CD14-positive monocyte (primary cell): ENCODE data around the gene RAB26. TPM values are rescaled to one million over a fixed set of nuclear protein-coding genes. Genes with fewer than 3 reads are reported as not detected.
"Not testable (repeated sequence)": the region's sequence is repeated elsewhere in the genome, so short reads cannot be mapped to it uniquely, and the experiment has no call there.

Source experiments
- DNase-seq, 3 donors: peaks; one replicate each; pipeline ENCODE4 v3.0.0-alpha.2; 2011 to 2022
- H2AFZ ChIP-seq: 2 replicates; pipeline ENCODE4 v1.6.0; 2012; ENCODE audit warnings: mild to moderate bottlenecking, low read depth, low read length, inconsistent platforms; ENCODE audit not compliant: insufficient read depth, poor library complexity, severe bottlenecking
- H3K27ac ChIP-seq, 2 donors: 1 replicate in 1 of 2; 2 replicates in 1 of 2; pipeline ENCODE4 v1.5.1; 2012 to 2013; ENCODE audit warnings: low read length in 2 of 2, control low read depth in 1 of 2, inconsistent platforms in 1 of 2, low read depth in 1 of 2, mild to moderate bottlenecking in 1 of 2
- H3K27me3 ChIP-seq, 2 donors: one replicate each; pipeline versions ENCODE4 v1.6.0 to v1.6.1; 2011 to 2013; ENCODE audit warnings: low read length in 2 of 2; ENCODE audit not compliant: control insufficient read depth in 2 of 2, insufficient read depth in 2 of 2
- H3K36me3 ChIP-seq, 2 donors: replicated peaks in 1 of 2; 1 replicate in 1 of 2; 2 replicates in 1 of 2; pipeline versions ENCODE4 v1.5.1 to v1.6.1; 2012 to 2013; ENCODE audit warnings: low read length in 2 of 2, control low read depth in 1 of 2, inconsistent platforms in 1 of 2, mild to moderate bottlenecking in 1 of 2; ENCODE audit not compliant: insufficient read depth in 2 of 2, control insufficient read depth in 1 of 2
- H3K4me1 ChIP-seq, 2 donors: 1 replicate in 1 of 2; 2 replicates in 1 of 2; pipeline versions ENCODE4 v1.5.1 to v1.6.1; 2012 to 2013; ENCODE audit warnings: low read length in 2 of 2, control low read depth in 1 of 2, inconsistent platforms in 1 of 2, mild to moderate bottlenecking in 1 of 2, moderate library complexity in 1 of 2; ENCODE audit not compliant: insufficient read depth in 2 of 2, control insufficient read depth in 1 of 2
- H3K4me2 ChIP-seq: replicated peaks from 2 replicates; pipeline ENCODE3; 2012; ENCODE audit warnings: low read length, moderate library complexity, mild to moderate bottlenecking; ENCODE audit not compliant: poor library complexity, severe bottlenecking; ENCODE audit errors: extremely low read depth
- H3K4me3 ChIP-seq, 3 experiments: fragments of 200-600 bp in 1 of 3; sonication (generic) in 1 of 3; replicated peaks in 1 of 3; 1 replicate in 2 of 3; 2 replicates in 1 of 3; pipeline ENCODE4 v1.5.1; 2011 to 2013; ENCODE audit warnings: low read length in 3 of 3, mild to moderate bottlenecking in 3 of 3, control low read depth in 2 of 3, low read depth in 2 of 3, inconsistent platforms in 1 of 3, moderate library complexity in 1 of 3
- H3K79me2 ChIP-seq: 2 replicates; pipeline ENCODE4 v1.6.0; 2012; ENCODE audit warnings: mild to moderate bottlenecking, control low read depth, inconsistent platforms, low read length, moderate library complexity; ENCODE audit not compliant: insufficient read depth
- H3K9ac ChIP-seq: 2 replicates; pipeline ENCODE4 v1.6.0; 2017; ENCODE audit warnings: low read length, mild to moderate bottlenecking; ENCODE audit not compliant: insufficient read depth, poor library complexity, severe bottlenecking
- H3K9me3 ChIP-seq, 2 donors: replicated peaks in 1 of 2; 1 replicate in 1 of 2; 2 replicates in 1 of 2; pipeline versions ENCODE4 v1.5.1 to v1.6.1; 2012 to 2013; ENCODE audit warnings: low read length in 2 of 2, control low read depth in 1 of 2; ENCODE audit not compliant: control insufficient read depth in 1 of 2, insufficient read depth in 1 of 2
- H4K20me1 ChIP-seq: 2 replicates; pipeline ENCODE4 v1.6.0; 2012; ENCODE audit warnings: mild to moderate bottlenecking, low read length, control low read depth, moderate library complexity; ENCODE audit not compliant: insufficient read depth
- H3K27ac Mint-ChIP-seq, 7 donors: one replicate each; pipeline ENCODE4 v1.8.0; 2020; ENCODE audit warnings: mild to moderate bottlenecking in 7 of 7, mixed read lengths in 7 of 7, moderate library complexity in 6 of 7, inconsistent platforms in 2 of 7
- H3K27me3 Mint-ChIP-seq, 3 donors: one replicate each; pipeline ENCODE4 v1.8.0; 2021 to 2022; ENCODE audit warnings: low read depth in 3 of 3, mild to moderate bottlenecking in 3 of 3, mixed read lengths in 3 of 3, moderate library complexity in 3 of 3, inconsistent platforms in 1 of 3
- H3K36me3 Mint-ChIP-seq, 2 donors: one replicate each; pipeline ENCODE4 v1.8.0; 2020; ENCODE audit warnings: mixed read lengths in 2 of 2, inconsistent platforms in 1 of 2, mild to moderate bottlenecking in 1 of 2
- H3K4me1 Mint-ChIP-seq: one replicate; pipeline ENCODE4 v1.8.0; 2020; ENCODE audit warnings: mild to moderate bottlenecking, mixed read lengths
- H3K4me3 Mint-ChIP-seq, 2 donors: one replicate each; pipeline ENCODE4 v1.8.0; 2020; ENCODE audit warnings: mild to moderate bottlenecking in 2 of 2, mixed read lengths in 2 of 2, moderate library complexity in 1 of 2
- H3K9me3 Mint-ChIP-seq, 7 donors: one replicate each; pipeline ENCODE4 v1.8.0; 2020 to 2022; ENCODE audit warnings: mixed read lengths in 7 of 7, mild to moderate bottlenecking in 6 of 7, moderate library complexity in 6 of 7, inconsistent platforms in 2 of 7
- WGBS: methylation state at CpG from one replicate; pipeline ENCODE4 v1.1.5; 2013; ENCODE audit warnings: missing lambda C conversion rate; ENCODE audit not compliant: insufficient coverage; 5-methylcytosine and 5-hydroxymethylcytosine counted together
- intact Hi-C, 2 donors: fragments of 100-400 bp; cut with micrococcal nuclease; formaldehyde crosslinking; loops; one replicate each; pipeline versions ENCODE4 v1.15.0 to v1.15.1; 2023
- polyA plus RNA-seq, 3 donors: library from polyadenylated mRNA; depleted of rRNA in 1 of 3; unstranded in 2 of 3; stranded (reverse) in 1 of 3; fragments of 300-500 nt in 2 of 3; fragments of >200 nt in 1 of 3; fragmentation: Illumina TruSeq in 2 of 3; gene quantifications; 1 replicate in 2 of 3; 2 replicates in 1 of 3; pipeline ENCODE4 v1.2.3, GENCODE V29; 2012 to 2021

Gene RAB26
- polyA plus RNA-seq, 3 donors = not detected

GRCh38 chr16:2127630-2128280 lies 20.7 kb upstream of the RAB26 start:
- no CpG with 5 or more reads among the region's 3 CpGs for WGBS

GRCh38 chr16:2129251-2129650 lies 19.2 kb upstream of the RAB26 start:
- H3K36me3 Mint-ChIP-seq, H3K36me3 ChIP-seq, H3K9me3 ChIP-seq, H3K27ac ChIP-seq, DNase-seq, H3K4me3 ChIP-seq, H3K27ac Mint-ChIP-seq, intact Hi-C loops, H3K4me3 Mint-ChIP-seq, H3K79me2 ChIP-seq, H2AFZ ChIP-seq, H3K9ac ChIP-seq, H3K9me3 Mint-ChIP-seq, H3K27me3 ChIP-seq, H3K4me2 ChIP-seq: not testable (repeated sequence)
- H3K27me3 Mint-ChIP-seq = peaks cover 4 to 16% (median 6%) of the 10 kb centered on the region in 3 donors
- H3K4me1 ChIP-seq = peaks cover 30 to 32% of the 10 kb centered on the region in 2 donors
- no CpG with 5 or more reads among the region's 11 CpGs for WGBS
- peaks cover 35% of the 10 kb centered on the region for H3K4me1 Mint-ChIP-seq
- H4K20me1 ChIP-seq = peaks cover 33% of the 10 kb centered on the region

More at GRCh38 chr16:2127630-2128280, 20.7 kb upstream of the RAB26 start:
- H3K36me3 ChIP-seq, H2AFZ ChIP-seq, DNase-seq, H3K4me3 ChIP-seq, H3K79me2 ChIP-seq, H3K4me2 ChIP-seq, H3K27me3 ChIP-seq, H3K9me3 ChIP-seq, H3K27ac ChIP-seq, H3K36me3 Mint-ChIP-seq, H3K9me3 Mint-ChIP-seq, H3K9ac ChIP-seq, intact Hi-C loops, H3K4me3 Mint-ChIP-seq: not testable (repeated sequence)
- H3K27ac Mint-ChIP-seq = peak overlapping the region in 1 of 7 donors; percentile 25
- Histone ChIP-seq H4K20me1 (peaks cover 38% of the 10 kb centered on the region), H3K4me1 (peaks cover 26 to 27% of the 10 kb centered on the region in 2 donors)
- H3K27me3 Mint-ChIP-seq = peaks cover 4 to 17% (median 6%) of the 10 kb centered on the region in 3 donors
- peaks cover 30% of the 10 kb centered on the region for H3K4me1 Mint-ChIP-seq

- not testable (repeated sequence) for H3K9ac ChIP-seq, H3K4me2 ChIP-seq
These were observed 18.5 kb upstream of the RAB26 start for GRCh38 chr16:2129890-2130447.

GRCh38 chr16:2133797-2134196 lies 14.6 kb upstream of the RAB26 start:
- H3K9ac ChIP-seq, H3K36me3 ChIP-seq, DNase-seq, H3K4me3 ChIP-seq, H3K9me3 Mint-ChIP-seq, H3K36me3 Mint-ChIP-seq, H3K9me3 ChIP-seq, H2AFZ ChIP-seq, H3K27ac ChIP-seq, H3K4me2 ChIP-seq, H3K27me3 ChIP-seq, H3K79me2 ChIP-seq, H3K27me3 Mint-ChIP-seq, H4K20me1 ChIP-seq, H3K4me3 Mint-ChIP-seq, intact Hi-C loops: not testable (repeated sequence)
- 87% methylated on average over 3 of the region's 12 CpGs for whole genome bisulfite sequencing
- H3K4me1 ChIP-seq = peaks cover 13 to 15% of the 10 kb centered on the region in 2 donors
- peaks cover 20% of the 10 kb centered on the region for H3K4me1 Mint-ChIP-seq
- H3K27ac Mint-ChIP-seq = peak overlapping the region in 1 of 7 donors; percentile 36

More at GRCh38 chr16:2129890-2130447, 18.5 kb upstream of the RAB26 start:
- DNase-seq, H3K9me3 Mint-ChIP-seq, H3K27ac Mint-ChIP-seq, H3K9me3 ChIP-seq, H3K27me3 ChIP-seq, H3K36me3 ChIP-seq, H3K27ac ChIP-seq, H3K36me3 Mint-ChIP-seq, H2AFZ ChIP-seq, intact Hi-C loops, H3K79me2 ChIP-seq, H3K4me3 ChIP-seq, H3K4me3 Mint-ChIP-seq, H3K27me3 Mint-ChIP-seq: not testable (repeated sequence)
- Histone ChIP-seq H3K4me1 (peaks cover 23 to 28% of the 10 kb centered on the region in 2 donors), H4K20me1 (peaks cover 26% of the 10 kb centered on the region)
- 87% methylated on average over 14 of the region's 22 CpGs for WGBS
- H3K4me1 Mint-ChIP-seq = peaks cover 37% of the 10 kb centered on the region
